ENCODE data around the gene PPP5C. TPM values are rescaled to one million over a fixed set of nuclear protein-coding genes. Genes with fewer than 3 reads are reported as not detected.

Gene PPP5C
- total RNA-seq (2014; rRNA removed; shearing (Covaris generic)) = 102 and 109 TPM in 2 replicates

GRCh38 chr19:46346821-46347571 is at the start of gene PPP5C:
PPP5C (plus strand) TSS chr19:46347087; CDS start chr19:46347097, 10 bp downstream.

GRCh38 chr19:46413262-46414031 is 66.6 kb downstream of the PPP5C start, which contains the start of gene CCDC8:
CCDC8 (minus strand) TSS chr19:46413564; CDS start chr19:46412810, 754 bp downstream.

GRCh38 chr19:46428239-46429135 is 81.6 kb downstream of the PPP5C start, which contains the start of gene PNMA8C:
PNMA8C (minus strand) TSS chr19:46428936; CDS start chr19:46428359, 577 bp downstream.

Small RNAs within 50 kb of the gene (small RNA-seq; reads per million reads assigned to genes)
- not detected for gene RNU6-924P

Other genes with a start within 250 kb of the PPP5C start
- gene IGFL3, start 222.4 kb upstream of the PPP5C start, total RNA-seq (2014; rRNA removed; shearing (Covaris generic)) = not detected in 2 replicates
- gene IGFL2, start 198.8 kb upstream of the PPP5C start, total RNA-seq (2014; rRNA removed; shearing (Covaris generic)) = 0.08 TPM in 1 of 2 replicates, not detected in the other
- gene IGFL1, start 117.3 kb upstream of the PPP5C start, total RNA-seq (2014; rRNA removed; shearing (Covaris generic)) = not detected in 2 replicates
- not detected in 2 replicates for gene HIF3A, start 50.0 kb upstream of the PPP5C start, total RNA-seq (2014; rRNA removed; shearing (Covaris generic))
- not detected in 2 replicates for gene CCDC8, start 66.5 kb downstream of the PPP5C start, total RNA-seq (2014; rRNA removed; shearing (Covaris generic))
- 0.04 TPM in 1 of 2 replicates, not detected in the other for gene PNMA8C, start 81.8 kb downstream of the PPP5C start, total RNA-seq (2014; rRNA removed; shearing (Covaris generic))
- gene PNMA8A, start 124.5 kb downstream of the PPP5C start, total RNA-seq (2014; rRNA removed; shearing (Covaris generic)) = 27.8 and 32.1 TPM in 2 replicates
- gene PNMA8B, start 148.8 kb downstream of the PPP5C start, total RNA-seq (2014; rRNA removed; shearing (Covaris generic)) = 0.04 TPM in 1 of 2 replicates, not detected in the other

Measured in A375 (cell line).